ENCODE data around the gene PLA2G2D.
"Not testable (repeated sequence)": the region's sequence is repeated elsewhere in the genome, so short reads cannot be mapped to it uniquely, and the experiment has no call there.

The PLA2G2D gene

DNA sequence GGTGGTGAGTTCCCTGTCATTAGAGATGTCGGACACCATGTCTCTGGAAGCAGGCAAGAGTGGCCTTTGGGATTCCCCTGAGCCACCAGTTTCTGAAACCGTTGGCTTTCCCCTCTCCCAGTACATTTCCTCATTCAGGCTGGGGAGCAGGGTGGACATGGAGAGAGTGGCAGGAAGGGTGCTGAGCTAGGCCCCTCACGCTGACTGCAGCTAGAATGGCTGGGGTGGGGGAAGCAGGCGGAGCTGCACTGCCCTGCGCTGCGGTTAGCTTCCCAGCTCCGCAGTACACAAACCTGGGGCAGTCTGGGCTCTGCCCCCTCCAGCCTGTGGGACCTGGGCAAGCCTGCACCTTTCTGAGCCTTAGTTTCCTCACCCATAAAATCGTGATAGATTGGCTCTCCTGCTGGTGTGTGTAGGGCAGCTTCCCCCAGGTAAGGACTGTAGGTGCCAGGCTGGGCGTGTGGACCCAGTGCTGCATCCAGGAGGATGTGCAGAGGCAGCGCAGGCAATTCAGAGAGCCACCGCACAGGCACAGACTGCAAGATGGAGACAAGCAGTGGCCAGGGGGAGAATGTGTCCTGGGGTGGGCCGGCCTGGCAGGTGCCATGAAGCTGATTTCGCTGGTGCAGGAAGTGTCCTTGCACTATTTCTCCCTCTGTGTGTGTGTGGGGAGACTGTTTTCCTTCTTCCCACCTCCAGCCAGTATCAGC lies 22.8 kb upstream of the PLA2G2D start:
- no peak for DNase-seq

DNA sequence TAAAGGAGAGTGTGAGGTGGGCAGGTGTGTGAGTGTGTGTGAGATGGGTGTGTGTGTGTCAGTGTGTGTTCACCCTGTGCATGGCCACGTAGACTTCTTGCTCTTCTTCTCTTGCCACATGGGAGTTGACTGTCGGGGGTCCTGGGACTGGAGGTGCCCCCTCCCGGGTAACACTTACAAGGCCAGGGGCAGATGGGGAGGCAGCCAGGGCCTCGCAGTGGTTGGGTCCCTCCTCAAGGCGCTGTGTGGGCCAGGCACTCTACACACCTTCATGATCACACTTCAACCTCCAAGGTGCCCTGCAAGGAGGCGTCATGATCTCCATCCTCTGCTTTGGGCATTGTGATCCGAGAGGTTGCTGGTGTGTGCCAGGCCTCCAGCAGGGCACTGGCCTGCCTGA lies 22.1 kb upstream of the PLA2G2D start:
- no peak for DNase-seq

DNA sequence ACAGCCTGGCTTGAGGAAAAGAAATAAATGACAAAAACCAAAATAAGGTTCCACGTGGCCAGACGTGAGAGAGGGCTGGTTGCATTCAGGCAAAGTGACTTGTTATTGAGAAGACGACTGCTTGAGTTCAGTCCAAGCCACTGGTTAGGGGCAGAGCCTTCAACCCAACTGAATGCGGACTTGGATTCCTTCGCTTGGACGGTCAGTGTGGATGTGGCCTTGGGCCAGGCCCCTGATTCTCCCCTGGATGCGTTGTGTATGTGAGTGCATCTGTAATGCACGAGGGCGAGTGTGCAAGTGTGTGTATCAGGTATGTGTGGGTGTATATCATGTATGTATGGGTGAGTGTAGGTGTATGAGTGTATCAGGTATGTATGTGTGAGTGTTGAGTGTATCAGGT lies 21.7 kb upstream of the PLA2G2D start:
- no peak for DNase-seq

DNA sequence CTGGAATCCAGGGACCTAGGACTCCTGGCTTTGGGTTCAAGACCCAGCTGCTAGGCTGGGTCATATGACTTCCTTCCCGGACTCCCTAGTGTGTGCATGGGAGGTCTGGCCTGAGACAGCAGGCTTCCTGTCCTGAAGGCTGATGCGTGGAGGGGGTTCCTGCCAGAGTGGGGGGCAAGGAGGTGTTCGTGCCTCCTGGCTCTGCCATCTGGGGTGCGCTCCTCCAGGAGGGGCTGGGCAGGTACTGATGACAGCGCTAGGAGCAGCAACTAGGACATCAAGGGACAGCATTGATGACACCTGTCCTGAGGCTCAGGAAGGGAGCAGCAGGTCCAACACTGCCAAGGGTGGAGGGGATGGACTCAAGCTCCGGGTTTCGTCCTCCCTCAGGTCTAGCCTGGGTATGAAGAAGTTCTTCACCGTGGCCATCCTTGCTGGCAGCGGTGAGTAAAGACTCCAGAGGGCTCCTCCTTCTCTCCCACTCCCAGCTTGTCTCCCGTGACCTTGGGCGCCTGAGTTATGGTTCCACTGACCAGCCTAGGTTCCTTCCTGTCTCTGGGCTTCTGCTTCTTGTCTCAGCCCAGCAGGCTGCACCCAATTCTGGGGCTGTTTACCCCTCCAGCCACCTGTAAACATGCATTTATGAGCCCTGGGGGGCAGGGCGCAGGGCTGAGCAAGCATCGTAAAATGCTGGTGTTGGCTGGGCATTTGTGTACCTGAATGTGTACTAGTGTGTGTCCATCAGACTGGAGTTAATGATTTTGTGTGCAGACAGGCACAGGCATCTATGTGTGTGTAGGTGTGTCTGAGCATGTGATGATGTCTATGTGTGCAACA lies 20.7 kb upstream of the PLA2G2D start:
- no peak for DNase-seq

DNA sequence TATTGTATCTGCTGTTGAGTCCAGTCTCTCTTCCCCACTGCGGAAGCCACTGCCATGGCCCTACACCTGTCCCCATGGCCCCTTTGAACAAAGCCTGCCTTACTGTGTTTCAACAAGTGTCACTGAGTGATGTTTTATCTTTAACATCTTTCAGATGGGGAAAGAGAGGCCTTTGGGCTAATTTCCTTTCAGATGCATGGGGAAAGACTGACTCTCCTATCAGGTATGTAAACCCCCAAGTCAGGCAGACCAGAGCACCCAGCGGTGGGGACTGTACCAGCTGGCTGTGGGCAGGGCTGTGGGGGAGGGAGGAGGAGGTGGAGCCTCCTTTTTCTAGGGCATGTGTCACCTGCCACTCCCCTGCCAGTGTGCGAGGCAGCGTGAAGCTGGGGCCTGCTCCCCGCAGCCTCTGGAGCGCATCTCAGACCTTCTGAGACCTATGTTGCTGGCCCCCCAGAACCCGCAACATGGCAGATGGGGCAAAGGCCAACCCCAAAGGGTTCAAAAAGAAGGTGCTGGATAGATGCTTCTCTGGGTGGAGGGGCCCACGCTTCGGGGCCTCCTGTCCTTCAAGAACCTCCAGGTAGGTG lies 19.7 kb upstream of the PLA2G2D start, which contains the start of gene PLA2G2F:
Gene PLA2G2F (plus strand): TSS at position 363 of the 590 bp plus-strand sequence. CDS start 105 bp downstream, at position 468.
- no peak for DNase-seq

DNA sequence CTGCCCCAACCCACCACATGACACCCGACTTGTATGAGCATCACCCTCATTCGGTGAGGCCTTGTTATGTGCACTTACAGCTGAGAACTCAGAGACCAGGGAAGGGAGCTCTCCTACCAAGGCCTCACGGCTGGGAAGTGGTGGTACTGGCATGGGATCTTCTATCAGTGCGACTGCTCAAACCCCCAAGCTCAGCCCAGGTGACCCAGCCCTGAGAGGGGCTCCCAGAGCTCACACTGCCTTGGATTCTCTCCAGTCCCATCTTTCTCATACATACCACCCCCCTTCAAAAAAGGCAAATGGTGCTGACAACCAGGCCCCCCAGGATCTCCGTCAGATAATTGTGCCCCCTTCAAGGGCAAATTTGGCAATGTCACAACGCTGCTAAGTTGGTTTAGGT lies 19.0 kb upstream of the PLA2G2D start:
- DNase-seq: no peak

DNA sequence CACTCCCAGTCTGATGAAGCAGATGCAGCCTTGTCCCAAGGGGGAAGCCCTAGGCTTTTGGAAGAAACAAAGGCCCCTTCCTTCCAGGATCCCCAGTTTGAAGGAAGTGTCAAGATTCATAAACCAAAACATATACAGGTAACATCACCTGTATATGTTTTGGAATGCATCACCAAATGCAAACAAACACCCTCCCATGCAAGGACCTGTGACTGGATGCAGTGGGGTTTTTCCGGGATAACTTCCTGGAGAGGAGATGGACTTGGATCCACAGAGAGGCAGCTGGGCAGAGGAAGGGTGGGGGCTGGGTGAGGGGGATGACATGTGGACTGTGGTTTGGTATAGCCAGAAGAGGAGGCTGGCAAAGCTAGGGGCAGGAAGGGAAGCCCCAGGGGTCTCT lies 18.3 kb upstream of the PLA2G2D start:
- no peak for DNase-seq

DNA sequence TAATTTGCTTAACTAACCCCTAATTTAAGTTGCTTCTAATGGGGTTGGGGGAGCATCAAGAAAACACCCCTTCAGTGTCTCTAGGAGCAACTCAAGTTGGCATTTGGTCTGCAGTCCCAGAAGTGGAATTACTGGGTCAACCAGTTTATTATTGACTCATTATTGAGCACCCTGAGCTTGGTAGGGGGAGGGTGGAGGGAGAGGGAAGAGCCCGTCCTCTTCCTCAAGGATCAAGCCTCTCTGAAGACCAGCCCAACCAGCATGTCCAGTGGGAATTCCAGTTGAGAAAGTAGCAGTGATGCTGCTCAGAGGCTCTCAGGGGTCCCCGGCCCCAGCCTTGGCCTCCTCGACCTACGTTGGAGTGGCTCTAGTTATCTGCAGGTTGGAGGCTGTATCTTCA lies 17.7 kb upstream of the PLA2G2D start:
- DNase-seq: no peak

DNA sequence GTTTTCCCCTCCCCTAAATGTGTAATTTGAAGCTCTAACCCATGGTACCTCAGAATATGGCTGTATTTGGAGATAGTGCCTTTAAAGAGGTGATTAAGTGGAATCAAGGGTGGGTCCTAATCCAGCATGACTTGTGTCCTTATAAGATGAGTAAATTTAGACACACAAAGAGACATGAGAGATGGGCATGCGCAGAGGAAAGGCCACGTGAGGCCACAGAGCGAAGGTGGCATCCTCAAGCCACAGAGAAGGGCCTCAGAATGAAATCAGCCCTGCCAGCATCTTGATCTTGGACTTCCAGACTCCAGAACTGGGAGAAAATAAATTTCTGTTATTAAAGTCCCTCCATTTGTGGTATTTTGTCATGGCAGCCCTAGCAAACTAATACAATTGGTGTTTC lies 16.9 kb upstream of the PLA2G2D start:
- DNase-seq: no peak

DNA sequence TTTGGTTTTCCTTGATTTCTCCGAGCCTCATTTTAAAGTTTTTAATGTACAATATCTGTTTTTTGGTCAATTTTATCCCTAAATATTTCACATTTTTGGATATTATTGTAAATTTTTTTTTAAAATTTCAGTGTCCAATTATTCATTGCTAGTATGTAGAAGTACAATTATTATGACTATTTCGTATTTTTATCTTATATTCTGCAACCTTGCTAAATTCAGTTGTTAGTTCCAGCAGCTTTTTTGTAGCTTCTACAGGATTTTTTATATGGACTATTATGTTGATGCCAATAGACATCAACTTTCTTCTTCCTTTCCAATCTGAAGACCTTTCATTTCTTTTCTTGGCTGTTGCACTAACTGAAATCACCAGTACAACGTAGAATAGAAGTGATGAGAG lies 15.7 kb upstream of the PLA2G2D start:
- DNase-seq: no peak

DNA sequence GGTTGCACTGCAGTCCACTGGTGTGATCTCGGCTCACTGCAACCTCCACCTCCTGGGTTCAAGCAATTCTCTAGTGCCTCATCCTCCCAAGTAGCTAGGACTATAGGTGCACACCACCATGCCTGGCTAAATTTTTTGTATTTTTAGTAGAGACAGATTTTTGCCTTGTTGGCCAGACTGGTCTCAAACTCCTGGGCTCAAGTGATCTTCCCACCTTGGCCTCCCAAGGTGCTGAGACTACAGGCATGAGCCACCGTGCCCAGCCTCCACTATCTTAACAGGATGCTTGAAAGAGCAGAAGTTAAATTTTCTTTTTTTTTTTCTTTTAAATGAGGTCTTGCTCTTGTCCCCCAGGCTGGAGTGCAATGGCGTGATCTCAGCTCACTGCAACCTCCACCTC lies 11.2 kb upstream of the PLA2G2D start:
- not testable (repeated sequence) for DNase-seq

DNA sequence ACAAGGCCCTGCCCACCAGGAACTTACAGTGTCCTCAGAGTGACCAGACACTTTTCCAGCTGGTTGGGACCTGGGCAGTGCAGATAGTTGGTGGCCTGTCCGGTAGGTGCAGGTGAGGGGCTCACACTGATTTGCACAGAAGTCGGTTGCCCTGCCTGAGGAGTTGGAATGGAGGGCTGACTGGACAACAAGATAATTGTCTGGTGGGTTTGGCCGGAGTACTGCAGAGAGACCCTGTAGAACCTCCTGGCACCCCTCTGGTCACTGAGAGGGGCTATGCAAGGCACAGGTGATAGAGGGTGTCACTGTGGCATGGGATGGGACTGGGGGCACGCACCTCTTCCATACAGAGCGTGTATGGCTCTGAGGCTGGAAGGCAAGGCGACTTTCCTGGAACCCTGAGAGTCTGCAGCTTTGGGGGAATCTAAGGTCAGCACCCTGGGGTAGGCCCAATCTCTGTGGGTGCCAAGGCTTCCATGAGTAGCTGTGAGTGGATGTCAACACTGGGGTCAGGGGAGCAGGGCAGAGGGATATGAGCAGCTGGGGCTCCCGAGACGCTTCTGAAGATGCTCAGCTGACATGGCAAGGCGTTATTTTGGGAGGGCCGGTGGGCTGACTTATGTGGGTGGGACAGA lies 7.6 kb upstream of the PLA2G2D start:
- no peak for DNase-seq

DNA sequence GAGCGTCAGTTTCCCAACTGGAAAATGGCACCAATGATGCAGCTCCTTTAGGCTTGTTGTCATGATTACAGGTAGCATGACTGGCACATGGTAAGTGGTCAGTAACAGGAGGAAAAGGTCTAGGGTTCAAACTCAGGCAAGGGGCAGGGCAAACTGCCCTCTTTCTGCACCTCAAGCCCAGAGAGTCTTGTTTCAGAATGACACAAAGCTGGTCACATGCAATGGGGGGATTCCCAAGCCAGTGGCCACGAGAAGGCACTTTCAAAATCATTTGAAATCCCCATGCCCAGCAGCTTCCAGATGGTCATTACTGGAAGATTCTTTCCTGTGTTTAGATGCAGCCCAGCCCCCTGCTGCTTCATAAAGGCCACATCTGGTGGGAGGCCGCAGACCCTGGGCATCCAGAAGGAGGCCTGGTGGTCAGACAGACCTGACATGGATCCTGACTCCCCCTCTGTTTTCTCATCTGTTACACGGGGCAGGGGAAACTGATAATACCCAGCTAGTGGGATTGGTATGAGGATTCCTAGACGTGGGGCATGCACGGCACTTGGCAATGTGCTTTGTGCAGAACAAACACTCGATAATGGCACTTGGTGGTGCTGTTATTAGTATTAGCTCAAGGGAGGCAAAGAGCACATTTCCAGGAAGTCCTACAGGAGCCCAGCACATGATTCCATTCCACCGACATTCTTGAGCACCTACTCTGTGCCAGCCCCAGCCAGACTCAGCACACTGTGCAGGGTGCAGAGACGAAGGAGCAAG lies 6.9 kb upstream of the PLA2G2D start:
- no peak for DNase-seq

DNA sequence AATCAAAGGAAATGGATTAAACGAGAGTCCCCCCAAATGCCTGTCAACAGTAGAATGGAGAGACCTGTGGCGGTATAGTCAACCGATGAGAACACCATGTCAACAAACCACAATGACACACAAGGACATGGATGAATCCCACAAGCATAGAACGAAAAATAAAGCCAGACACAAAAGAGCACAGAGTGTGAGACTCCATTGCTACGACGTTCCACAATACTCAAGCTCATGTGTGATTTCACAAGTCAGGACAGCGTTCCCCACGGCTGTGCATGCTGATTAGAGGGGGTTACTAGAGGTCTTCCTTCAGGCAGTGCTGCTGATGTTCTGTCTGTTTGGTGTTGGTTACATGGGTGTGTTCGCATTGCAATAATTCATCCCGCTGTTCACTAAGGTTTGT lies 5.8 kb upstream of the PLA2G2D start:
- no peak for DNase-seq

DNA sequence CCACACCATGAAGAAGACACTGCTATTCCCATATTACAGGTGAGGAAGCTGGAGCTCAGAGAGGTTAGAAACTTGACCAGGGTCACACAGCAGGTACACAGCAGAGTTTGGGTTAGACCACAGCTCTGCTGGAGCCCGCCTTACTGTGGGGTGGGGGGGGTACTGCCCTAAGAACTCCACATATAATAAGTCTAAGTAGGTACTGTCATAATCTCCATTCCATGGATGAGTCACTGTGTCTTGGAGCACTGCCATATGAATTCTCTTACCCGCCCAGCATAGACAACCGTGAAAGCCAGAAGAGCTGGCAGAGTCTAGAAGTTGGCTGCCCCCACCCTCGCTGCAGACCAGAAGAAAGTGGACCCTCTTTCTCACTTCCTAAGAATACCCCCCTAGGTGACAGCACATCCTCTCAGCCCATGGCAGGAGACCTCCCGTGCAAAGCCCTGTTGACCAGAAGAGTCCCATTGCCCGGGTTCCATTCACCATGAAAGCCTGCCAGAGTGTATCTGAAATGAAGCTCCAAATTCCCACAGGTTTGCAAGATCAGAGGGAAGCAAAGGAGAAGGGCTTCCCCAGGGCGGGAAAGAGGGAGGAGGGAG lies 5.2 kb upstream of the PLA2G2D start:
- no peak for DNase-seq

DNA sequence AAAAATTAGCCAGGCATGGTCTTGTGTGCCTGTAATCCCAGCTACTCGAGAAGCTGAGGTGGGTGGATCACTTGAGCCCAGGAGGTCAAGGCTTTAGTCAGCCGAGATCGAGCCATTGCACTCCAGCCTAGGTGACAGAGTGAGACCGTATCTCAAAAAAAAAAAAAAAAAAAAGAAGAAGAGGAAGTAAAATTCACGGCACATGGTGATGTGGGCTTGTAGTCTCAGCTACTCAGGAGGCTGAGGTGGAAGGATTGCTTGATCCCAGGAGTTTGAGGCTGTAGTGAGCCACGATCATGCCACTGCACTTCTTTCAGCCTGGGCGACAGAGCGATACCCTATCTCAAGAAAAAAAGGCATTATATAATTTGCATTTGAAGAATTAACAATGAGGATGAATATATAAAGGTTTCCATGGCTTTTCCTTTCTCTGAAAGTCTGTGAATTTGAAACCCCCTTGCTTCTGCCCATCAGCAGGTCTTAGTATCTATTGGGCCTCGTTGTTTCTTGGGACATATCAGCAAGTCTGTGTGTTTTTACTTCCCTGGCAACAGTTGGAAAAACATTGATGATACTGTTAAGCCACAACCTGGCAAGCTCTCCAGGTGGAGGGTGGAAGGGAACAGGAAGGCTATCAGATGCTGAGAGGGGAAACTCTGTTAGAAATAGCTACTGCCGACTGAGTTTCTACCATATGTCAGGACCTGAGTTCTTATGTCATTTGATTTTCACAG lies 4.6 kb upstream of the PLA2G2D start:
- no peak for DNase-seq

DNA sequence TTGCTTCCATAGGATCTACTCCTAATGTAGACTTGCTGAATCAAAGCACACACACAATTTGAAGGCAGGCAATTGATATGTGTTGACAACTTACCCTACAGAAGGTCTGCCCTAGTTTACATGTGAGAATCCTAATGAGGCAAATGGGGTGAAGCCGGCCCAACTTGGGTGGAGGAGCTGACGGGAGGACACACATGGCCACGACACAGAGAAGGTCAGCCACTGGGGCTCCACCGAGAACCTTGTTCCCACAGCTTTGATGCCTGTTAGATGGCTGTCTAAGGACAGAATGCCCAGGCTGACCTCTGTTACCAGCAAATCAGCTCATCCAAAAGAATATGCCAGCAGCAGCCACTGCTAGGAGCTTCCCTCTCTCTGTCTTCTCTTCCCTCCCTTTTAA lies 1.5 kb upstream of the PLA2G2D start:
- no peak for DNase-seq

DNA sequence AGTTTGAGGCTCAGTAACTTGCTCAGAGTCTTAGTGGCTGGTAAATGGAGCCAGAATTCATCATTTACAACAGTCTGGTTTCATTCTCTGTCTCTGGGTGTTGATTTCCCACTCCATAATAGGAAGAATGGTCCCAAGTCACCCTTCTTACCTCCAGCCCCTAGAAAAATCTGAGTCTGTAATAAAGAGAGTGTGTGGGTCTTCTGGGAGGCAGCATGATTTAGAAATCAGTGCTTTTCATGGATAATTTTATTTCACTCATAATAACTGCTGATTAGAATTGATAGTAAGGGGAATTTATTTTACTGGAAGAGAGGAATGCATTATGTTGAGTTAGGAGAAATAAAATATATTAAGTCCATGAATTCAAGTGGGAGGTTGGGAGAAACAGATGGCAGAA lies 2.1 kb downstream of the PLA2G2D start:
- no peak for DNase-seq

DNA sequence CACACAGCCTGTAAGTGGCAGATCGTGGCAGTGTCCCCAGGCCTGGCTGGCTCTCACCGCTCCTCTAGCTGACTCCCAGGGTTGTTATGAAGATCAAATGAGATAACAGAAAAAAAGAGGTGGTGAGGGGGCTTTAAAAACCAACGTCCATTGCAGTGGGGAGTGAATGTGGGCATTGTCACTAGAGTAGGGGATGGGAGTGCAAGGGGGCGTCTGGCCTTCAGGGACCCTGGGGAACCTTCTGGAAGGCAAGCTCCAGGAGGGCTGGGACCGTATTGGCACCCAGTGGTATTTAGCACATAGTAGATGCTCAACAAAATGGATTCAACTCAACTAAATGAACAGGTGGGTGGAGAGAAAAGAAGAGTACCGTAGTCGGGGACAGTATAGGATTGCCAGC lies 3.4 kb downstream of the PLA2G2D start:
- no peak for DNase-seq

DNA sequence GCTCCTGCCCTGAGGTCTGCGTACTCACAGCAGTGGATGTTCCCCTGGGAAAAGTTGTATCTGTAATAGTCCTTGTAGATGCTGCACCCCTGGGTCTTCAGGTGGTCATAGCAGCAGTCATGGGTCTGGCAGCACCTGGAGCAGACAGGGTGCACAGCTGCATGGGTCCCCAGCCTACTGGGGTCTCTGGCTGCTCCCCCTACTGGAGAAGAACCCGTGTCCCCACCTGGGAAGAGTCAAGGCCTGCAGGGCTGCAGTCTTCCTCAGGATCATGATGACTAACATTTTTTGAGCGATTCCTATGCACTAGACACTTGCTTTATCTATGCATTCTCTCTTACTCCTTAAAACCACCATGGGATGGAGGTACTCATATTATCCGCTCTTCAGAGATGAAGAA lies 3.9 kb downstream of the PLA2G2D start:
- no peak for DNase-seq

DNA sequence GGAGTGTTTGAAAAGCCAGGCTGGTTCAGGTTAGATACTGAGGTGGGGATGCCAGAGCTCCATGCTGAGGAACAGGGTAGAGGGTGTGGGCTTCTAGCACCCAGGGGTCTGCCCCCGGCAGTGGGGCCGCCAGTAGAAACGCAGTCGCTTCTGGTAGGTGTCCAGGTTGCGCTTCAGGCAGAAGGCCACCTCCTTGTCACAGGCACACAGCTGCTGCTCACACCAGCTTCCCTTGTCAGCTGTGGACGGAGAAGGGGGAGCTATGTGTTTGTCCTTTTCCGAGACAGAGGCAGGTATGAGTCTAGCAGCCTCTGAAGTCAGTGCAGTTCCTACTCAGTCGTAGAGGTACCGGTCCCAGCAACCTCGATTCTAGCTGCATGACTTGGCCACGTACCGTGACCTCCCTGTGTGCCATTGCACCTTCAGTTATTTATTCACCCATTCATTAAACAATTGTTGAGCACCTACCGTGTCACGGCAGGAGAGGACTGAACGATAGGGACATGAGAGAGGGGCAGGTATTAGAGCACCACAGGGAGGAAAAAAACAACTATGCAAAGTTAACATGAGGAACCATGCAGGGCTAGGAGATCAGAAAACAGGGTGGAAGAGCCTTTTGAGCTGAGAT lies 5.2 kb downstream of the PLA2G2D start:
- DNase-seq: no peak
